ENCODE results near the gene TMEM150B.
"Not testable (repeated sequence)": the region's sequence is repeated elsewhere in the genome, so short reads cannot be mapped to it uniquely, and the experiment has no call there.

Gene TMEM150B

GRCh38 chr19:55339105-55339888 lies 14.2 kb upstream of the TMEM150B start, which contains the start of gene KMT5C:
Gene KMT5C, plus strand, starts transcription at chr19:55339876. Its CDS starts 2,061 bp downstream, at chr19:55341937.
- peak; percentile 100 for DNase-seq (ENCODE audit: low spot score)

- no peak for DNase-seq (ENCODE audit: low spot score)
Observed at GRCh38 chr19:55336101-55336500, 11.0 kb upstream of the TMEM150B start.

- DNase-seq (ENCODE audit: low spot score), result no peak
Observed at GRCh38 chr19:55333870-55334269, 8.7 kb upstream of the TMEM150B start.

- not testable (repeated sequence) for DNase-seq (ENCODE audit: low spot score)
Observed at GRCh38 chr19:55329791-55330190, 4.7 kb upstream of the TMEM150B start.

- DNase-seq (ENCODE audit: low spot score), result peak; percentile 60
Observed at GRCh38 chr19:55328774-55329318, 3.7 kb upstream of the TMEM150B start.

GRCh38 chr19:55324662-55325061 lies 479 bp downstream of the TMEM150B start:
- no peak for DNase-seq (ENCODE audit: low spot score)

- no peak for DNase-seq (ENCODE audit: low spot score)
Observed at GRCh38 chr19:55322204-55322885, 2.8 kb downstream of the TMEM150B start.

- DNase-seq (ENCODE audit: low spot score), result no peak
Observed at GRCh38 chr19:55321466-55322137, 3.5 kb downstream of the TMEM150B start.

- DNase-seq (ENCODE audit: low spot score), result no peak
Observed at GRCh38 chr19:55320844-55321419, 4.2 kb downstream of the TMEM150B start.

GRCh38 chr19:55319785-55320184 lies 5.4 kb downstream of the TMEM150B start:
- DNase-seq (ENCODE audit: low spot score), result peak; percentile 56

GRCh38 chr19:55316646-55317045 lies 8.5 kb downstream of the TMEM150B start:
- DNase-seq (ENCODE audit: low spot score), result no peak

- DNase-seq (ENCODE audit: low spot score), result no peak
Observed at GRCh38 chr19:55315956-55316525, 9.1 kb downstream of the TMEM150B start.

GRCh38 chr19:55314396-55314795 lies 10.7 kb downstream of the TMEM150B start:
- no peak for DNase-seq (ENCODE audit: low spot score)

- DNase-seq (ENCODE audit: low spot score), result no peak
Observed at GRCh38 chr19:55312621-55313512, 12.3 kb downstream of the TMEM150B start.

- DNase-seq (ENCODE audit: low spot score), result no peak
Observed at GRCh38 chr19:55311797-55312196, 13.3 kb downstream of the TMEM150B start.

GRCh38 chr19:55311397-55311796 lies 13.7 kb downstream of the TMEM150B start:
- no peak for DNase-seq (ENCODE audit: low spot score)

- DNase-seq (ENCODE audit: low spot score), result no peak
Observed at GRCh38 chr19:55310498-55310897, 14.6 kb downstream of the TMEM150B start.

- DNase-seq (ENCODE audit: low spot score), result no peak
Observed at GRCh38 chr19:55309448-55309847, 15.7 kb downstream of the TMEM150B start.

- no peak for DNase-seq (ENCODE audit: low spot score)
Observed at GRCh38 chr19:55308281-55308680, 16.9 kb downstream of the TMEM150B start.

GRCh38 chr19:55306712-55307111 lies 18.4 kb downstream of the TMEM150B start:
- DNase-seq (ENCODE audit: low spot score), result no peak
